Esophagus muscularis mucosa (tissue), 4 donors: ENCODE measurements around the gene TLE4.
"Not testable (repeated sequence)": the region's sequence is repeated elsewhere in the genome, so short reads cannot be mapped to it uniquely, and the experiment has no call there.

Experiments used
- EP300 ChIP-seq: sonication (generic); formaldehyde crosslinking; IDR thresholded peaks from one replicate; pipeline ENCODE4 v1.6.1; 2017; ENCODE audit warnings: antibody characterized with exemption
- POLR2A ChIP-seq: fragments of 450-650 bp; IDR thresholded peaks from one replicate; pipeline ENCODE4 v1.6.1; 2017; ENCODE audit warnings: antibody characterized with exemption, moderate library complexity, mild to moderate bottlenecking, low read depth
- POLR2AphosphoS5 ChIP-seq, 2 donors: sonication (generic); formaldehyde crosslinking; IDR thresholded peaks; one replicate each; pipeline ENCODE4 v1.6.1; 2017; ENCODE audit warnings: antibody characterized with exemption in 2 of 2
- TF ChIP-seq, protein P1 (sequence below), 3 experiments: fragments of 200-600 bp in 2 of 3; fragments of 450-650 bp in 1 of 3; sonication (generic) in 2 of 3; IDR thresholded peaks; one replicate each; pipeline ENCODE4 v1.5.1; 2017 to 2019; ENCODE audit warnings: antibody characterized with exemption in 3 of 3, mild to moderate bottlenecking in 2 of 3, moderate library complexity in 1 of 3

DNA sequence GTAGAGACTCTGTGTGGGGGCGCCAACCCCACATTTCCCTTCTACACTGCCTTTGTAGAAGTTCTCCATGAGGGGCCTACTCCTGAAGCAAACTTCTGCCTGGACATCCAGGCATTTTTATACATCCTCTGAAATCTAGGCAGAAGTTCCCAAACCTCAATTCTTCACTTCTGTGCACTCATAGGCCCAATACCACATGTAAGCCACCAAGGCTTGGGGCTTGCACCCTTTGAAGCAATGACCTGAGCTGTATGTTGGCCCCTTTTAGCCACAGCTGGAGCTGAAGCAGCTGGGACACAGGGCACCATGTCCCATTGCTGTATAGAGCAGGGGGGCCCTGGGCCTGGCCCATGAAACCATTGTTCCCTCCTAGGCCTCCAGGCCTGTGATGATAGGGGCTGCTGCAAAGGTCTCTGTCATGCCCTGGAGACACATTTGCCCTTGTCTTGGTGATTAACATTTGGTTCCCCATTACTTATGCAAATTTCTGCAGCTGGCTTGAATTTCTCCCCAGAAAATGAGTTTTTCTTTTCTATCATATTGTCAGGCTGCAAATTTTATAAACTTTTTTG lies 180.2 kb downstream of the TLE4 start:
- TF ChIP-seq, protein P1, sequence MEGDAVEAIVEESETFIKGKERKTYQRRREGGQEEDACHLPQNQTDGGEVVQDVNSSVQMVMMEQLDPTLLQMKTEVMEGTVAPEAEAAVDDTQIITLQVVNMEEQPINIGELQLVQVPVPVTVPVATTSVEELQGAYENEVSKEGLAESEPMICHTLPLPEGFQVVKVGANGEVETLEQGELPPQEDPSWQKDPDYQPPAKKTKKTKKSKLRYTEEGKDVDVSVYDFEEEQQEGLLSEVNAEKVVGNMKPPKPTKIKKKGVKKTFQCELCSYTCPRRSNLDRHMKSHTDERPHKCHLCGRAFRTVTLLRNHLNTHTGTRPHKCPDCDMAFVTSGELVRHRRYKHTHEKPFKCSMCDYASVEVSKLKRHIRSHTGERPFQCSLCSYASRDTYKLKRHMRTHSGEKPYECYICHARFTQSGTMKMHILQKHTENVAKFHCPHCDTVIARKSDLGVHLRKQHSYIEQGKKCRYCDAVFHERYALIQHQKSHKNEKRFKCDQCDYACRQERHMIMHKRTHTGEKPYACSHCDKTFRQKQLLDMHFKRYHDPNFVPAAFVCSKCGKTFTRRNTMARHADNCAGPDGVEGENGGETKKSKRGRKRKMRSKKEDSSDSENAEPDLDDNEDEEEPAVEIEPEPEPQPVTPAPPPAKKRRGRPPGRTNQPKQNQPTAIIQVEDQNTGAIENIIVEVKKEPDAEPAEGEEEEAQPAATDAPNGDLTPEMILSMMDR (IDR thresholded peaks at IDR 0.05): not testable (repeated sequence)
- not testable (repeated sequence) for TF ChIP-seq EP300; POLR2A; POLR2AphosphoS5 (IDR thresholded peaks at IDR 0.05)
